Measurements from ENCODE around the gene RAB3IL1. TPM values are rescaled to one million over a fixed set of nuclear protein-coding genes. Genes with fewer than 3 reads are reported as not detected.

RAB3IL1 gene
- total RNA-seq, 4 donors from 2014 or later, result 1.1 to 28.1 (median 5.7) TPM

GRCh38 chr11:61959114-61959513 lies 41.7 kb upstream of the RAB3IL1 start:
- TF ChIP-seq POLR2A (IDR thresholded peaks at IDR 0.05) (no peak), CTCF (IDR thresholded peaks at IDR 0.05) (peak in 1 of 6 experiments; percentile 13)
- peak in 1 of 3 donors; percentile 65 for DNase-seq
- Histone ChIP-seq H3K9me3 (no peaks in the 10 kb centered on the region), H3K27ac (peak overlapping the region in 1 of 4 donors; percentile 75), H3K4me3 (no peak overlapping the region), H3K27me3 (no peaks in the 10 kb centered on the region), H3K4me1 (peaks cover 13 to 58% (median 28%) of the 10 kb centered on the region in 4 donors), H3K36me3 (peaks cover 0 to 9% (median 0%) of the 10 kb centered on the region in 3 donors)

- H3K36me3 ChIP-seq, result peaks cover 0 to 4% (median 0%) of the 10 kb centered on the region in 3 donors
- H3K27ac ChIP-seq, result peak overlapping the region in 1 of 4 donors; percentile 75
- TF ChIP-seq POLR2A (IDR thresholded peaks at IDR 0.05) (no peak), CTCF (IDR thresholded peaks at IDR 0.05) (no peak)
These were observed 41.2 kb upstream of the RAB3IL1 start for GRCh38 chr11:61958590-61958989.

GRCh38 chr11:61957021-61957770 lies 39.8 kb upstream of the RAB3IL1 start:
- H3K4me3 ChIP-seq, result no peak overlapping the region
- no peaks in the 10 kb centered on the region for H3K9me3 ChIP-seq
- H3K36me3 ChIP-seq, result peaks cover 0 to 4% (median 0%) of the 10 kb centered on the region in 3 donors
- peaks cover 9 to 39% (median 15%) of the 10 kb centered on the region in 4 donors for H3K4me1 ChIP-seq
- H3K27me3 ChIP-seq, result no peaks in the 10 kb centered on the region
- no peak overlapping the region for H3K27ac ChIP-seq
- DNase-seq, result peak in 1 of 3 donors; percentile 29
- TF ChIP-seq CTCF (IDR thresholded peaks at IDR 0.05) (no peak), POLR2A (IDR thresholded peaks at IDR 0.05) (no peak)

More at GRCh38 chr11:61958590-61958989, 41.2 kb upstream of the RAB3IL1 start:
- H3K27me3 ChIP-seq, result no peaks in the 10 kb centered on the region
- H3K9me3 ChIP-seq, result no peaks in the 10 kb centered on the region
- no peak for DNase-seq
- H3K4me1 ChIP-seq, result peaks cover 13 to 53% (median 23%) of the 10 kb centered on the region in 4 donors
- no peak overlapping the region for H3K4me3 ChIP-seq

- Histone ChIP-seq H3K4me3 (peak overlapping the region in 2 of 4 donors; percentile 46 to 54), H3K27ac (peak overlapping the region in 3 of 4 donors; percentile 58 to 81 (median 81)), H3K4me1 (peaks cover 9 to 31% (median 15%) of the 10 kb centered on the region in 4 donors), H3K27me3 (no peaks in the 10 kb centered on the region), H3K36me3 (peaks cover 0 to 4% (median 0%) of the 10 kb centered on the region in 3 donors), H3K9me3 (no peaks in the 10 kb centered on the region)
- TF ChIP-seq POLR2A (IDR thresholded peaks at IDR 0.05) (no peak), CTCF (IDR thresholded peaks at IDR 0.05) (no peak)
- DNase-seq, result no peak
These were observed 39.0 kb upstream of the RAB3IL1 start for GRCh38 chr11:61956191-61957020.

GRCh38 chr11:61955422-61956135 lies 38.2 kb upstream of the RAB3IL1 start:
- Histone ChIP-seq H3K9me3 (no peaks in the 10 kb centered on the region), H3K4me1 (peaks cover 8 to 23% (median 10%) of the 10 kb centered on the region in 4 donors), H3K36me3 (peaks cover 0 to 4% (median 0%) of the 10 kb centered on the region in 3 donors), H3K4me3 (peak overlapping the region; percentile 13 to 54 (median 44)), H3K27me3 (no peaks in the 10 kb centered on the region), H3K27ac (peak overlapping the region; percentile 58 to 81 (median 73))
- DNase-seq, result peak in 1 of 3 donors; percentile 62
- TF ChIP-seq CTCF (IDR thresholded peaks at IDR 0.05) (no peak), POLR2A (IDR thresholded peaks at IDR 0.05) (no peak)

All from Peyer's patch (tissue), 4 donors.